GM18498 (cell line): ENCODE data around the gene RBBP7.

Experiments
- ATAC-seq: cut with Tn5 transposase; IDR thresholded peaks from one replicate; pipeline ENCODE4 v1.9.1; 2021; ENCODE audit warnings: mild to moderate bottlenecking, moderate library complexity; ENCODE audit not compliant: unreplicated experiment

RBBP7 gene

DNA sequence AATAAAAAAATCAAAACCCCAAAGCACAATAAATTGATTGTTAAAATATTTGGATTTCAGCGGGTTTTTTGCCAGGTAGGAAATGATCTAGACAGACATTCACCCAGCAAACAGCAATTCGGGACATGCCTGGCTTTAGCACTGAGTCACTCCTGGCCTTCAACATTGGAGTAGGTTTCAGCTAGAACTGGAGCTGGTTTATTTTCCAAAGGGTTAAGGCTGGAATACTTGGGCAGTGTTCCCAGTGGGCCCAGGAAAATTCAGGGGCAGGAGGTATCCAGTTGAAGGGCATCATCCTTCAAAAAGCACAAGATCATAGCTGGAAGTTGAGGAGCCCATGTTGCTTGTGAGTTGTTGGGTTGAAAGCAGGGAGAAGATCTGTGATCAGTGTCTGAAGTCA, 42.9 kb downstream of the RBBP7 start:
- no peak for ATAC-seq

DNA sequence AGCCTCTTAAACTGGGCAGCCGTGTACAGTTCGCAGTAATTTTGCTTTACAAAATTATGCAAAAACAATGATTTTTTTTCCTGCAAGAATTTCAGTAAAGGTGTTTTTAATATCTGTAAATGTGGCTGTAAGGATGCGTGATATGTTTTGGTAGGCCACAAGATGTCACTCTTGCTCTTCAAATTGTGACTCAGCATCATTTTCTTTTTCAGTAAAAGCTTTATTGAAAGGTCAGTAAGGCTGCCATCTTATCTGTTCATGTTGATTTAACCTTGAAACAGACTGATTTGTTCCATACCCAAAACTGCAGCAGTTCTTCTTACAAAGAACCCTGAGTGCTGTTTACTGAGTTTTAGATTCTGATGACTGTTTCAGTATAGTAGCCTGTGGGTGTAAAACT, 44.0 kb downstream of the RBBP7 start:
- no peak for ATAC-seq

DNA sequence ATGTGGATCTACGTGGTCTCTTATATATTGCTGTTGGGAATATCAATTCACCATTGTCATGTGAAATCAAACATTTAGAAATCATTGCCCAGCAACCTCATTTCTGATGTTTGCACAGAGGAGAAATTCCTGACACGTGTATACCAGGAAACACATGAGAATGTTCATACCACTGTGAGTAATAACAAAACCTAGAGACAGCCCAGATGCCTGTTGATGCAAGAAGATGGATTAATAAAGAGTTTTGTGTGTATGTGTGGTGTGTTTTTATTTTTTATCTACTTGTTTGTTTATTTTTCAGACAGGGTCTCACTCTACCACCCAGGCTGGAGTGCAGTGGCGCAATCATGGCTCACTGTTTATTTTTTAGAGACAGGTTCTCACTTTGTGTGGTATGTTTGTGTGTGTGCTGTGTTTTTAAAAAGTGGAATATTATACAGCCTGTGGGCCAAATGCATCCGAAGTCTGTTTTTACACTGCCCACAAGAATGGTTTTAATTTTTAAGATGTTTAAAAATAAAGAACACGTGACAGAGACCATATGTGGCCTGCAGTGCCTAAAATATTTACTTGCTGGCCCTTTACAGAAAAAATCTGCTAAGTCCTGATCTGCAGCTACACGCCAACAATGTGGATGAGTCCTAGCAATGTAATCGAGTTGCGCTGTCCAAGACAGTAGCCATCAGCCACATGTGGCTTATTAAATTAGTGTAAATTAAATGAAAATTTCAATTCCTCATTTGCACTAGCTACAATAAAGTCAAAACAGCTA, 44.7 kb downstream of the RBBP7 start:
- no peak for ATAC-seq

GRCh38 chrX:16822723-16823122, 47.4 kb downstream of the RBBP7 start:
- no peak for ATAC-seq

DNA sequence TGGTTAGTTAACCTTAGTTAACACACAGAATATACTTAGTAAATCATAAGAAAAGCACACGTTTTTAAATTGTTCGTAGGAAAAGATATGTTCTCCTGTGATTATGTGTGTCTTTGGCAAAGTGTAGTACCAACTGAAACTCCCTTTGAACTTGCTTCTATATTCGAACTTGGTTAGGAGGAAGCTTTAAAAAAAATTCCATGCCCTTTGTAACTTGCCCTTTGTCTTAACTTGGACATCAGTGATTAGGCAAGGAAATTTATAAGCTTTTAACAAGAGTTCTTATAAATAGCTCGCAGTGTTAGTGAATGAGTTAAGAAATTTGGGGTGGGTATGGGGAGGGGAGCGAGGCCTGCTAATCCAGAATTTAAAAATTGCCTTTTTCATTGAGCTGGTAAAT, 50.5 kb downstream of the RBBP7 start:
- ATAC-seq = no peak

GRCh38 chrX:16814597-16814996, 55.6 kb downstream of the RBBP7 start:
- ATAC-seq = no peak

GRCh38 chrX:16807976-16808542, 62.1 kb downstream of the RBBP7 start:
- no peak for ATAC-seq

DNA sequence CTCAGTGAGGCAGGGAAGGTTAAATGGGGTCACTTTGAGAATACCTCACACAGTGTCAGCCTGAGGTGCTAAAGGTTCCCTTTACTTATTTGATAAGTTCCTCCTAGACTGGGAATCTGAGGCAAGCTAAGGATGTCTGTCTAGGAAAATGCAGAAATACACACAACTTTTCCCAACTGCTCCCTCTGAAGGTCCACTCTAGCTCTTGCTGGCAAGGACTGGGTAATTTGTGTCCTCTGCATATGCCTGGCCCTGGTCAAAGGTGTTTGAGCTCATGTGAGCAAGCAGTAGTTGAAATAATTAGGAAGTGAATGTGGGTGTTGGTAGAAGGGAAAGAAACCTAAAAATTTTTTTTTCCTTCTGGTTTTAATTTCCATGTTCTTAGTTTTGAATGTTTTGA, 62.6 kb downstream of the RBBP7 start:
- no peak for ATAC-seq

GRCh38 chrX:16804923-16805464, 65.2 kb downstream of the RBBP7 start:
- no peak for ATAC-seq

DNA sequence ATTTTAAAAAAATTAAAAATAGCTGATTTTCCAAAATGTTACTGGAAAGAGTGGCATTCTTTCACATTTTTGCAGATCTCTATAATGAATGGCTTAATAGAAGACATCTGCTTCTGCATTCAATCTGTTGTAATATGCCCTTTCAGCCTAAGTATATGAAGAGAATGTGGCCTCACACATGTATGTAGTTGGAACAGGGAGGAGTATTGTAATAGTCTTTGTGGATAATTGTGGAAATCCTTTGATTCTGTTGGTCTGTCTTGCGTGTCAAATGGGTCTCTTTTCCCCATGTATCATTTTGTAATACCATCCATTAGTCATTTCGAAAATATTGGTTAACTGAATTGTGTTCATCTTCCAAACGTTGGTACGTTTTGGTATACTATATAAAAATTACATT, 72.3 kb downstream of the RBBP7 start:
- ATAC-seq = no peak

DNA sequence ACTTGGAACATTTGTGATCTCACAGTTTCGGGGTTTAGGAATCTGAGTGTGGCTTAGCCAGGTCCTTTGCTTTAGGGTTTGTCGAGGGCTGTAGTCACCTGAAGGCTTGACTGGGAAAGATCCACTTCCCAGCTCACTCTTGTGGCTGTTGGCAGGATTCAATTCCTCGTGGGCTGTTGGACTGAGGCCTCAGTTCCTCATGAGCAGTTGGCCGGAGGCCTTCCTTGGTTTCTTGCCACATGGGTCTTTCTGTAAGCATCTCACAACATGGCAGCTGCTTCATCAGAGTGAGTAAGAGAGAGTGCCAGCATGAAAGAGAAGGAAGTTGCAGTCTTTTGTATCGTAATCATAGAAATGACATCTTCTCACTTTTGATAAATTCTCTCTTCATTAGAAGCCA, 72.8 kb downstream of the RBBP7 start:
- ATAC-seq = no peak

- no peak for ATAC-seq
Measured at GRCh38 chrX:16796298-16796697, 73.9 kb downstream of the RBBP7 start.
